GM21423 (cell line): ENCODE results near the gene CASP8.
"Not testable (repeated sequence)": the region's sequence is repeated elsewhere in the genome, so short reads cannot be mapped to it uniquely, and the experiment has no call there.

ENCODE experiments used
- ATAC-seq: cut with Tn5 transposase; IDR thresholded peaks from one replicate; pipeline ENCODE4 v1.9.1; 2021; ENCODE audit warnings: mild to moderate bottlenecking, moderate library complexity; ENCODE audit not compliant: unreplicated experiment

Gene CASP8

GRCh38 chr2:201269764-201270163 is 9.4 kb downstream of the CASP8 start:
- ATAC-seq, result no peak

- ATAC-seq, result no peak
These were observed 10.1 kb downstream of the CASP8 start for GRCh38 chr2:201270293-201271001.

GRCh38 chr2:201271917-201272316 is 11.6 kb downstream of the CASP8 start:
- no peak for ATAC-seq

- no peak for ATAC-seq
These were observed 13.1 kb downstream of the CASP8 start for GRCh38 chr2:201273330-201273983.

- ATAC-seq, result no peak
These were observed 14.7 kb downstream of the CASP8 start for GRCh38 chr2:201275069-201275468.

- ATAC-seq, result no peak
These were observed 15.7 kb downstream of the CASP8 start for GRCh38 chr2:201275990-201276389.

DNA sequence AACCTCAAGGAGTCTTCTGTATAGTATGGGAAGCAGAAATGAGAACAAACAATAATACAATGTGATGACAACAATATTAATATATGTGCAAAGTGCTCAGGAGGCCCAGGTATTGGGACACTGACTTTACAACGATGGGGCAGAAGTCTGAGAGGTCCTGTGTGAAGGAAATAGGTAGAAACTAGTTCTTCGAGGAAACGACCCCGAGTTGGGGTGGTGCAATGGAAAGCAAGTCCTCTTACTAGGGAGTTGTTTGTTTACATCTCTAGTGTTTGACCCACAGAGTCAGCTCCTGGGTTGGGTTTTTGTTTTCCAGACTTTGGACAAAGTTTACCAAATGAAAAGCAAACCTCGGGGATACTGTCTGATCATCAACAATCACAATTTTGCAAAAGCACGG is 16.2 kb downstream of the CASP8 start:
- no peak for ATAC-seq

DNA sequence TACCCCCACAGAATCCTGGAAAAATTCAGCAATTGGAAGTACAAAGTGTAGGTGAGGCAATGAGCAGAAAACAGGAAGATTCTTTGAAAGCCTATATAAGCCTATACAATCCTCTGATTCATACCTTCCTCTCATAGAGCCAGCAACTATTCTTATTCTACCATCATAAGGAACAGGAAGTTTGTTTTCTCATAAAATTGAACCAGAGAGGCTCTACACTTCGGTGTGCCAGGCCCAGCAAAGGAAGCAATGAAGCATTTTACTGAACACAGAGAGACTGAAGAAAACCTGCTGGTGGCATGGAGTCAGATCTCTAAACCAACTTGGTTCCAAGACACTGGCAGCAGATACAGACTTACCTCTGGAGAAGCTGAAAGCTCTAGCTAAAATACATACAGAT is 18.7 kb downstream of the CASP8 start:
- no peak for ATAC-seq

DNA sequence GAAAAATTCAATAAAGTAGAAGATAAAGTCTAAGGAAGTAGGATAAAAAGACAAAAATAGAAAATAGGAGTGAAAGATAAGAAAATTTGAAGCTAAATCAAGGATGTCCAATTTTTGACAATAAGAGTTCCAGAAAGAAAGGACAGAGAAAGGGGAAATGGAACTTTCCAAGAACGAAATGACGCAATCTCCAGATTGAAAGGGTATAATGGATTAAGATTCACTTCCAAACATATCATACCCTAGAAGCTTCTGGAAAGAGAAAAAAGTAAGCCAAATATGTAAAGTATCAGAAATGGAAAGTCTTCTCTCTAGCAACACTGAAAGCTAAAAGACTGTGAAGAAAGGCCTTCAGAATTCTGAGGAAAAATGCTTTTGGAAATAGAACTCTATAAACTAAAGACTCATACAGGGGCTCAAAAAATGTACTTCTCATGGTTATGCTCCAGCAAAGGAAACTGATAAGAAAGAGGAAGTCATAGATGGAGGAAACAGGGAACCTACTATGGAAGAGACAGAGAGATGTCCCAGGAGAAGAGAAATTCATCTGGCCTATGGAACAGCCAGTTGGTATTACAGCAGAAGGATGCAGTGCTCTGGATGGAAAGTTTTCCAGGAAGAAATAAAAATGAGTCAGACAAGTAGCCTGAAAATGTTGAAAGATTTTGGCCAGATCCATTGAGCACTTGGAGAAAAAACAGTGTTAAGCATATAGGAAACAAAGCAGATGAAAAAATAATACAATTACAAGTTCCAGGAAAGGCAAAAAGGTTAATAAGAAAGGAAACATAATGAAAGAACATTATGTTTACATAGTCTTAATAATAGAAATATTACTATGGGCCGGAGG is 20.1 kb downstream of the CASP8 start:
- ATAC-seq, result no peak

GRCh38 chr2:201285499-201285898 is 25.2 kb downstream of the CASP8 start:
- ATAC-seq, result no peak

DNA sequence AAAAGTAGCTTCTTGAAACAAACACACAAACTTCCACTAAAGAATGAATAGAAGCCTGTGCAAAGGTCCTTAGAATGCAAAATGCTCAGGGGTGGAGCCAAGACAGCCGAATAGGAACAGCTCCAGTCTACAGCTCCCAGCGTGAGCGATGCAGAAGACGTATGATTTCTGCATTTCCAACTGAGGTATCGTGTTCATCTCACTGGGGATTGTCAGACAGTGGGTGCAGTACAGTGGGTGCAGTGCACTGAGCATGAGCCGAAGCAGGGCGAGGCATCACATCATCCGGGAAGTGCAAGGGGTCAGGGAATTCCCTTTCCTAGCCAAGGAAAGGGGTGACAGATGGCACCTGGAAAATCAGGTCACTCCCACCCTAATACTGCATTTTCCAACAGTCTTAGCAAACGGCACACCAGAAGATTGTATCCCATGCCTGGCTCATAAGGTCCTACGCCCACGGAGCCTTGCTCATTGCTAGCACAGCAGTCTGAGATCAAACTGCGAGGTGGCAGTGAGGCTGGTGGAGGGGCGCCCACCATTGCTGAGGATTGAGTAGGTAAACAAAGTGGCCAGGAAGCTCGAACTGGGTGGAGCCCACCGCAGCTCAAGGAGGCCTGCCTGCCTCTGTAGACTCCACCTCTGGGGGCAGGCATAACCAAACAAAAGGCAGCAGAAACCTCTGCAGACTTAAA is 30.3 kb downstream of the CASP8 start:
- not testable (repeated sequence) for ATAC-seq

DNA sequence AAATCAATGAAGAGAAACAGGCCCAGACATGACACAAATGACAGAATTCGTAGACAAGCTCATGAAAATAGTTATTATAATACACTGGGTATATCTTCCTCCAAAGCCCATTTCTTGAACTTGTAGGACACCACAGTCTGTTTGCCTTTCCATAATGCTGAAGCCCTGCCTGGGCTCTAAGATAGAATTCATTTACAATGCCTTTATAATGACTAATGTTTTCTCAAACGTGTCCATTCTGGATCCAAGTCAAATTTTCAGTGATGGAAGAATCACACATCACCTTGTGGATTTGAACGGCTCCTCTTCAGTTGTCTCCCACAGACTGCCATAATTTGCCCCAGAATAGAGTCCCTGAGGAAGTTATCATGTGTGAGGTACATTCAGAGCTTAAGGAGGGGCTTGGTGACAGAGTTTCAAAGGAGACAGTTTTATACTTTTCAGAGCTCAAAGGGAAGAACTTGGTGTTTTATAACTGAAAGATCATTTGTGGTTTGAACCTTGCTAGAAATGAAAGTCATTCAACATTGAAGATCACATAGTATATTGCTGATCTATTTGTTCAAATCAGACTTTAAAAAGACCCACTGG is 38.2 kb downstream of the CASP8 start:
- no peak for ATAC-seq

DNA sequence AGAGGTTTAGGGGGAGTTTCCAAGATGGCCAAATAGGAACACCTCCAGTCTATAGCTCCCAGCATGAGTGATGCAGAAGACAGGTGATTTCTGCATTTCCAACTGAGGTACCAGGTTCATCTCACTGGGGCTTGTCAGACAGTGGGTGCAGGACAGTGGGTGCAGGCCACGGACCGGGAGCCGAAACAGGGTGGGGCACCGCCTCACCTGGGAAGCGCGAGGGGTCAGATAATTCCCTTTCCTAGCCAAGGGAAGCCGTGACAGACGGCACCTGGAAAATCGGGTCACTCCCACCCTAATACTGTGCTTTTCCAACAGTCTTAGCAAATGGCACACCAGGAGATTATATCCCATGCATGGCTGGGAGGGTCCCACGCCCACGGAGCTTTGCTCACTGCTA is 39.6 kb downstream of the CASP8 start:
- not testable (repeated sequence) for ATAC-seq

- no peak for ATAC-seq
These were observed 47.5 kb downstream of the CASP8 start for GRCh38 chr2:201307876-201308275.

GRCh38 chr2:201308914-201309313 is 48.6 kb downstream of the CASP8 start:
- ATAC-seq, result no peak

DNA sequence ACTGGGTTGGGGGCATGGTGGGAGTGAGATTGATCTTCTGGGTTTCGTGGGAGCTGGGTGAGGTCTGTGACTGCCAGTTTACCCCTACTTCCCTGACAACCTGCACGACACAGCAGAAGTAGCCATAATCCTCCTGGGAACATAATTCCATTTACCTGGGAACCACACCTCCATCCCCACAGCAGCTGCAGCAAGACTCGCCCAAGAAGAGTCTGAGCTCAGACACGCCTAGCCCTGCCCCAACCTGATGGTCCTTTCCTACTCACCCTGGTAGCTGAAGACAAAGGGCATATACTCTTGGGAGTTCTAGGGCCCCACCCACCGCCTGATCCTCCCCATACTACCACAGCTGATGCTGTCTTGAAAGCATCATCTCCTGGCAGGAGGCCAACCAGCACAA is 53.0 kb downstream of the CASP8 start:
- no peak for ATAC-seq

- no peak for ATAC-seq
These were observed 59.2 kb downstream of the CASP8 start for GRCh38 chr2:201319511-201319910.

DNA sequence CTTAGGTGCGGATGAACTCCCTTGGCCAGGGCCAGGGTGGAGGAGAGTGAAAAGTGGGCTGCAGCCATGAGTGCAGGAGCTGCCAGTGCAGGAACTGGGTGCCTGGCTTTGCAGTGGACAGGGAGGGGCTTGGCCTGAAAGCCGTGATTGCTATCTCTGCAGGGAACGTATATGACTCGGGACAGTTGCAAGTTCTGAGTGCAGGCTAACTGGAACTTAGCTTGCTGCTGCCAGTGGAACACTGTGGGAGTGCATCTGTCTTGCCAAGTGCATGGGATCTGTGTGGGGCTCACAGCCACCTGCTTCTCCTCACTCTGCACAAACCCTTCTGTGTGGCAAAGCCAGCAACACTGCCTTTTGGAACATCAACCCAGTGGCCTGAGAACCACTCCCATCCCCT is 59.9 kb downstream of the CASP8 start:
- ATAC-seq, result no peak

GRCh38 chr2:201320701-201321100 is 60.4 kb downstream of the CASP8 start:
- ATAC-seq, result no peak

DNA sequence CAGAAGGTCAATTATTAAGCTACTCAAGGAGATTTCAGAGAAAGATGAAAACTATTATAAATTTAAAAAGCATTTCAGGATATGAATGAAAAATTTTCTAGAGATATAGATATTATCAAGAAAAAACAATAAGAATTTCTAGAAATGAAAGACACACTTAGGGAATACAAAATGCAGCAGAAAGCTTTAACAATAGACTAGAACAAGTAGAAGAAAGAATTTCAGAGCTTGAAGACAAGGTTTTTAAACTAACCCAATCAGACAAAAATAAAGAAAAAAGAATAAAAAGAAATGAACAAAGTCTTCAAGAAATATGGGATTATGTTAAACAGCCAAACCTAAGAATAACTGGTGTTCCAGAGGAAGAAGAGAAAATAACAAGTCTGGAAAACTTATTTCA is 62.4 kb downstream of the CASP8 start:
- ATAC-seq, result no peak

DNA sequence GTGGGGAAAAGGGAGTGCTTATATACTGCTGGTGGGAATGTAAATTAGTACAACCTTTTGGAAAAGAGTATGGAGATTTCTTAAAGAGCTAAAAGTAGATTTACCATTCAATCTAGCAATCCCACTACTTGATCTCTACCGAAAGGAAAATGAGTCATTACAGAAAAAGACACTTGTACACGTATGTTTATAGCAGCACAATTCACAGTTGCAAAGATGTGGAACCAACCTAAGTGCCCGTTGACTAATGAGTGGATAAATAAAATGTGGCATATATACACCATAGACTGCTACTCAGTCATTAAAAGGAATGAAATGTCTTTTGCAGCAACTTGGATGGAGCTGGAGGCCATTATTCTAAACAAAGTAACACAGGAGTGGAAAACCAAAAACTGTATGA is 67.3 kb downstream of the CASP8 start:
- ATAC-seq, result no peak
